Neural cell (in vitro differentiated cells): Measurements from ENCODE around the gene TMUB1.

Experiments
- RAD21 ChIP-seq: fragments of 450-650 bp; conservative IDR thresholded peaks from 2 replicates; pipeline ENCODE4 v1.6.1; 2014; ENCODE audit warnings: antibody characterized with exemption, mild to moderate bottlenecking, moderate library complexity
- TF ChIP-seq, protein P1 (sequence below): fragments of 450-650 bp; IDR thresholded peaks from 2 replicates; pipeline ENCODE4 v1.5.1; 2014; ENCODE audit warnings: antibody characterized with exemption, mild to moderate bottlenecking, moderate library complexity; ENCODE audit not compliant: poor library complexity, severe bottlenecking

- TF ChIP-seq, protein P1, sequence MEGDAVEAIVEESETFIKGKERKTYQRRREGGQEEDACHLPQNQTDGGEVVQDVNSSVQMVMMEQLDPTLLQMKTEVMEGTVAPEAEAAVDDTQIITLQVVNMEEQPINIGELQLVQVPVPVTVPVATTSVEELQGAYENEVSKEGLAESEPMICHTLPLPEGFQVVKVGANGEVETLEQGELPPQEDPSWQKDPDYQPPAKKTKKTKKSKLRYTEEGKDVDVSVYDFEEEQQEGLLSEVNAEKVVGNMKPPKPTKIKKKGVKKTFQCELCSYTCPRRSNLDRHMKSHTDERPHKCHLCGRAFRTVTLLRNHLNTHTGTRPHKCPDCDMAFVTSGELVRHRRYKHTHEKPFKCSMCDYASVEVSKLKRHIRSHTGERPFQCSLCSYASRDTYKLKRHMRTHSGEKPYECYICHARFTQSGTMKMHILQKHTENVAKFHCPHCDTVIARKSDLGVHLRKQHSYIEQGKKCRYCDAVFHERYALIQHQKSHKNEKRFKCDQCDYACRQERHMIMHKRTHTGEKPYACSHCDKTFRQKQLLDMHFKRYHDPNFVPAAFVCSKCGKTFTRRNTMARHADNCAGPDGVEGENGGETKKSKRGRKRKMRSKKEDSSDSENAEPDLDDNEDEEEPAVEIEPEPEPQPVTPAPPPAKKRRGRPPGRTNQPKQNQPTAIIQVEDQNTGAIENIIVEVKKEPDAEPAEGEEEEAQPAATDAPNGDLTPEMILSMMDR = no peak
- TF ChIP-seq RAD21 = no peak
Observed at GRCh38 chr7:151124899-151125399, 41.7 kb upstream of the TMUB1 start.
